ENCODE results near the gene PRRG1. TPM values are rescaled to one million over a fixed set of nuclear protein-coding genes. Genes with fewer than 3 reads are reported as not detected.

Gene PRRG1
- total RNA-seq, 1 donor from 2014 or later = 8.0 TPM

DNA sequence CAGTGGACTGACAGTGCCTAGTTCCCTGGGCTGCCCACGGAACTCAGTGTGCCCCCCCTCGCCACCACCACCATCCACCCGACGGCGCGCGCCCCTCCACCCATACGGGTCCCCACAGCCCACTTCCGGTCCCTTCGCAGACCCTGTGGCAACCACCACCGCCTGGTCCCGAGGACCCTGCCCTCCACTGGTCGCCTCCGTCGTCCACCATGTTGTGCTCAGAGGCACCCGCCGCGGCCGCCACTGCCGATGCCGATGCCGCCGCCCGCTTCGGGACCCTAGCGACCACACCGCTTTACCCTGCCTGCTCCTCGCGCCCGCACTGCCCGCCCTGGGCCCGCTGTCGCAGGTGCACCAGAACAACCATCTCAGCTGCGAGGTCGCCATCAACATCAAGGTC, 155.8 kb downstream of the PRRG1 start:
- Mint-ChIP-seq H3K9me3 (peaks cover 8% of the 10 kb centered on the region), H3K4me3 (no peak overlapping the region), H3K36me3 (ENCODE audit: low read depth) (peaks cover 3% of the 10 kb centered on the region), H3K4me1 (no peaks in the 10 kb centered on the region), H3K27ac (ENCODE audit: unreplicated experiment) (no peak overlapping the region), H3K27me3 (ENCODE audit: low read depth) (peaks cover 2% of the 10 kb centered on the region)
- no peak for TF ChIP-seq CTCF (conservative IDR thresholded peaks at IDR 0.05)
- no peak for DNase-seq (ENCODE audit: low read depth, low spot score)

Other genes starting within 250 kb of the PRRG1 start
- gene LANCL3, start 222.3 kb downstream of the PRRG1 start, total RNA-seq = 0.05 and 0.07 TPM in 2 replicates